ENCODE data around the gene GFRA1.

DNA sequence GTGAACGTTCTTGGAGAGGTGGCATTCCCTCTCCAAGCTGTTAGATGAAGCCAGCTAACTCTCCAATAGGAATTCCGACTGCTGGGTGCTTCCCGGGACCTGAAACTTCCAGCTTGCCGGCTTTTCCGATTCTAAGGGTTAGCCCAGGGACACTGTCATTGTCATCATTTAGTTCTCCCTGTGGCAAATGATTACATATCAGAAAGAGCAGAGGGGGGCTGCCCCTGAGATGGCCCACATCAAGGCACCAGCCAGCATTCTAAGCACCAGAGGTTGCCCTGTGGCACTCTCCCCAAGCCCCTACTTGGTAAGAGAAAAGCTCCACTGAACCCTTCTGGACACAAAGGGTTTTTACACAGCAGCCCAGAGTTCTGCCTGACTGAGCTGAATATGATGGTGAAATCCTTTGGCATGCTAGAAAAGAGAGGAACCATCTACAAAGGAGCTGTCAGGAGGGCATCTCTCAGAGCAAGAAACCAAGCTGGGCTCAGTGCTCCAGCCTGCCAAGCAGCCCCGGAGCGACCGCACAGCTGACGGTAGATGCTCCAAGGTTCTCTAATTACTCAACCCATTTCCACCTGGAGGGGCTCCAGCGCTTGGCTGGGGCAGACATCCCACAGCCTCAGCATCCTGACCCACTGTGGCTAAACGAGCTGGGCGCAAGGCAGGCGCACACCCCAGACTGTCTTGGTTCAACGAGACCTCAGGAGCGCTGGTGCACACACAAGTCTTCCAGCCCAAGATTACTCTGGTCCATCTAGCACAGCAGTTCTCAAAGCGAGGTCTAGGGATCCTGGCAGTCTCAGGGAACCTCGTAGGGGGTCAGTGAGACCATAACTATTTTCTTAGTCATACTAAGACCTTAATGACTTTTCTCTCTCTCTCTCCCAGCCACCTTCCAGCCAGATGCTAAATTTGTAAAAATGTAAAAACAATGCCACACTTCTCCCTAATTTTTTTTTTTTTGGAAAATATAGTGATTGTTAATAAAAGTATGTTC is 160.5 kb downstream of the GFRA1 start:
- TF ChIP-seq, protein P1, sequence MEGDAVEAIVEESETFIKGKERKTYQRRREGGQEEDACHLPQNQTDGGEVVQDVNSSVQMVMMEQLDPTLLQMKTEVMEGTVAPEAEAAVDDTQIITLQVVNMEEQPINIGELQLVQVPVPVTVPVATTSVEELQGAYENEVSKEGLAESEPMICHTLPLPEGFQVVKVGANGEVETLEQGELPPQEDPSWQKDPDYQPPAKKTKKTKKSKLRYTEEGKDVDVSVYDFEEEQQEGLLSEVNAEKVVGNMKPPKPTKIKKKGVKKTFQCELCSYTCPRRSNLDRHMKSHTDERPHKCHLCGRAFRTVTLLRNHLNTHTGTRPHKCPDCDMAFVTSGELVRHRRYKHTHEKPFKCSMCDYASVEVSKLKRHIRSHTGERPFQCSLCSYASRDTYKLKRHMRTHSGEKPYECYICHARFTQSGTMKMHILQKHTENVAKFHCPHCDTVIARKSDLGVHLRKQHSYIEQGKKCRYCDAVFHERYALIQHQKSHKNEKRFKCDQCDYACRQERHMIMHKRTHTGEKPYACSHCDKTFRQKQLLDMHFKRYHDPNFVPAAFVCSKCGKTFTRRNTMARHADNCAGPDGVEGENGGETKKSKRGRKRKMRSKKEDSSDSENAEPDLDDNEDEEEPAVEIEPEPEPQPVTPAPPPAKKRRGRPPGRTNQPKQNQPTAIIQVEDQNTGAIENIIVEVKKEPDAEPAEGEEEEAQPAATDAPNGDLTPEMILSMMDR (IDR thresholded peaks at IDR 0.05 in 8 of 11, conservative IDR thresholded peaks at IDR 0.05 in 3 of 11), result no peak
- TF ChIP-seq POLR2AphosphoS5 (IDR thresholded peaks at IDR 0.05), result no peak
- TF ChIP-seq POLR2A (IDR thresholded peaks at IDR 0.05), result no peak

All from spleen (tissue), 7 donors.